NCI-H2029 (cell line): ENCODE results near the gene EVI2B.
"Not testable (repeated sequence)": the region's sequence is repeated elsewhere in the genome, so short reads cannot be mapped to it uniquely, and the experiment has no call there.

Experiments
- DNase-seq: peaks from one replicate; lab custom pipeline; 2025; lab: John Stamatoyannopoulos, UW

Gene EVI2B

DNA sequence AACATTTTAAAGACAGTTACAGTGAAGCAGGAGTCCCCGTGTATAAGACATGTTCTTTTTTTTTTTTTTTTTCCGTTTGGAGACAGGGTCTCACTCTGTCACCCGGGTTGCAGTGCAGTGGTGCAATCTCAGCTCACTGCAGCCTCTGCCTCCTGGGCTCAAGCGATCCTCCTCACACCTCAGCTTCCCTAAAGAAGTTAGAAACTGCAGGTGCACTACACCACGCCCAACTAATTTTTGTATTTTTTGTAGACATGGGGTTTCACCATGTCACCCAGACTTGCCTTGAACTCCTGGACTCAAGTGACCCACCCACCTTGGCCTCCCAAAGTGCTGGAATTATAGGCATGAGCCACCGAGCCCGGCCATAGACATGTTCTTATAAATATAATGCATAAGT is 3.0 kb downstream of the EVI2B start:
- no peak for DNase-seq

DNA sequence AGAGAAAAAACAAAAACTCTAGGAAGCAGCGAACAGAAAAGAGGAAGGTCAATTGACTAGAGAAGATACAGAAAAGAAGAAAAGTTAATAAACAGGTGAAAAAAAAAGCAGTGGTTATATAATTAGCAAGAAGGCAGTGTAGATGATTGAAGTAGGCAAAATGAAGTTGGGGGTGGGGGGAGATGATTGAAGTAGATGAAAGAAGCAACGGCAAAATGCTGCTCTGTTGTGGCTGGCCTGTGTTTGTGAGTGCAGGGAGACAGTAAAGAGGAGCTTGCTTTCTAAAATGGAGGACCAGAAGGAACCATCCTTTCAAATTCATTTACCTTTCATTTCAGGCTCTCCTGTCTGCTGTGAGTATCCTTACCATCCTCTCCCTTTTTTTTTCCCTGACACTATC is 3.6 kb downstream of the EVI2B start:
- no peak for DNase-seq

DNA sequence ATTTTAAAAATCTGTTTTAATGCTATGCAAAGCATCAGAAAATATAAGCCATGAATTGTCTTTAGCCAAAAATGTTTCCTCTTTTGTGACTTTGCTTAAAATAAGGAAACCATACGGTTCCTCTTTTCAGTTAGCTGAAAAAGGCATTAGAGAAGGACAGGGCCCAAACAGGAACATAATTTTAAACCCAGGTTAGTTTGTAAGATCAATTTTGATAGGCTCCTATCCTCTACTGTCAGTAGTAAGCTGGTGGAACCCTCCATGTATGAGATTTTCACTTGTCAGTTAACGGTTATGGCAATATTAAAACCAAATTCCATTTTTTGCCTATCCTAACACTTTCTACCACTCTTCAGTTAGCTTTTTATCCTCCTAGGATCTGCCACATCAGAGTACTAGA is 4.3 kb downstream of the EVI2B start:
- no peak for DNase-seq

DNA sequence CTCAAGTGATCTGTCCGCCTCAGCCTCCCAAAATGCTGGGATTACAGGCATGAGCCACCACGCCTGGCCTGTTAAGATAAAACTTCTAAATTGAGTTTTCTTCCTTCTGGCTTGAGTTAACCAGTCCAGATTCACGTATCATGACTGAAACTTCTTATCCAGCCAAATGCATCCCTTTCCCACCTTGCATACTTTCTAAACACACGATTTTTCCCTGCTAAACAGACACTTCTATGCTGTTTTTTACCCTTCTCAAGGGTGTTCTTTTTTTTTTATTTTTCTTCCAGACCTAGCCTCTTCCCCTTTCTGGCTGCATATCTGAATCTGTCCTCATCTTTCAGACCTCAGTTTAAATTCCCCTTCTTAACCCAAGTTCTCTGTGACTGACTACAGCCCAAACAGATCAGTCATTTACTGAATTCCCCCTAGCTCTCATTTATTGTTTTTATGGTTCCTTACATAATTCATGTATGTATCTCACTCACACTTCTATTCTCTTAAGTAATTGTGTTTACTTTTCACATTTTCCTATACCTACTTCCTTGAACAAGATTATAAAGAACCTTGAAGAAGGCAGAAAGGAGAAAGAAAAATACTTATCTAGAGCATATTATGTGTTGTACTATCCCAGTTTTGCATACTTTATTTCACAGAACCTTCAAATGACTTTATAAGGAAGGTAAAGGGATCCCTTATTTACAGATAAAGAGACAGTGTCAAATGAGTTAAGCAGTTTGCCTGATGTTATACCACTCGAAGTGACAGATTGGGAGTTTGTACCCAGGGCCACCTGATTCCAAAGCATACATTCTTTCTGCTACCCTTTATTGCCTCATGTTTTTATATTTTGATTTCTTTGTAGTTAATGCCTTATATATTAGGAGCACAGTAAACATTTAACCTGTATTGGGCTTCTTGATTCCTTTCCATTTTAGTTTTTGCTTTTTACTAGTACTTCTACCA is 5.2 kb downstream of the EVI2B start:
- DNase-seq, result no peak

DNA sequence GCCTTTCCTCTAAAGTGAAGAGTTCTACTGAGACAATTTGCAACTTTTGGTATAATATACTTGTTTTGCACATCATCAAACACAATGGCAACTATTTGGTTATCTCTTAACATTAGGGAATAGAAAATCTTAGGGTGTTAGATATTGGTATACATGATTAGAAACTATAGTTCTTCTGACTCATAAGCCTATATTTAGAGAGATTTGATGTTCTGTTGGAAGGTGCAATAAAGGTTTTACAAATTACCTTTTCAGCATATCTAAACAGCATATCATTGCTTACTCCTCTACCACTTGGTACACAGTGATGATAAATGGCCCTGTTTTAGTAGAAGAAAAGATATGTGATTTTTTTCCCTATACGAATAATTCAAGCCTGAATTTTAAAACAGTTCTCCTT is 6.2 kb downstream of the EVI2B start:
- DNase-seq, result no peak

DNA sequence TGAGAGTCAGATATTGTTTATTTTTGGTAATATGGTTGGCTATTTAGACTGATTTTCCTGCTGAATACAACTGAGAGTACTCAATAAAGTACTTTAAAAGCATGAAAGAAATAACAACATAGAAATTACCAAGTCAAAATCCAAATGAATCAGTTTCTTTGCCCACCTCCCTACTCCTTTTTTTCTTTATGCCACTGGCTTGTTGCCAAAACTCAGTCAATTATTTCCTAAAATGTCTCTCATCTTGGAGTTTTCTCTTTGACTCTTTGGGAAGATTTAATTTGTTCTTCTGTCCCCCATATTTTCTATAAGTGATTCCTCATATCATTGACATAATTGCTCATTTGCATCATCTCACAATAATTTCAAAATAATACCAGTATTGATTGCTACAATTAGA is 14.2 kb downstream of the EVI2B start:
- DNase-seq, result no peak

DNA sequence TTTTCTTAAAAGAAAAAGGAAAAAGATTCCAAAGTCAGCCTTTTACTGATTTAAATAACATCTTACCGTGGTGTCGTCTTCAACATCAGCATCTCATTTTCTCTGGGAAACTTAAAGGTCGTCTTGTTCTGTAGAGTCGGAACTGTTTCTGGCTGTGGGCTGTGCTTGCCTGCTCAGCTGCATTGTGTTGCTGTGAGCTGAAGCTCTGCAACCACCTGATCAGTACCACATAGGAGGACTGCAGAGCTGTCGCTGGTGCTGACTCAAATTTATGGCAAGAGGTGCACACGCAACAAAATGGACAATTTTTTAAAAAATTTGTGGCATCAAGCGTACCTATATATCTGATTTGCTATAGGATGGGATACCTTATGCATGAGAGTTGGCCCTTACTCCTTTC is 16.8 kb downstream of the EVI2B start, which contains the start of gene OMG:
Gene OMG (minus strand): TSS at position 150 of the 400 bp plus-strand sequence. CDS start 908 bp downstream, outside the sequence.
- DNase-seq, result no peak

DNA sequence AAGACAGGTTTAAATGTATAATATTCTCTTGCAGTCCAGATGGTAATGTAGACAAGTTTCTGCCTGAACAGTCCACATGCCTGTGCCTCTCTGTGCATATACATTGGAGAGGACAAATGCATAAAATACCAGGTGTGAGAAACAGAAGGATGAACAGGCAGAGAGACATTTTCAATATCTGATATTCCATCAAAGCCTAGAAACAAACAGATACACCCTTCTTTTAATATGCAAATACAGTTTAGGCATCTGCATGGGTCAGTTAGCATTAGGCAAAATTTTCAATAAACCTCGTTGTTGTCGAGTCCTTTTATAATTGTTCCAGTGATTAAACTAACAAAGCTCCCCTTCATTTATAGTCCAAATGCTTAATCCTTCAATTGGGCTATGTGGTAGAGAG is 17.7 kb downstream of the EVI2B start:
- DNase-seq, result no peak

DNA sequence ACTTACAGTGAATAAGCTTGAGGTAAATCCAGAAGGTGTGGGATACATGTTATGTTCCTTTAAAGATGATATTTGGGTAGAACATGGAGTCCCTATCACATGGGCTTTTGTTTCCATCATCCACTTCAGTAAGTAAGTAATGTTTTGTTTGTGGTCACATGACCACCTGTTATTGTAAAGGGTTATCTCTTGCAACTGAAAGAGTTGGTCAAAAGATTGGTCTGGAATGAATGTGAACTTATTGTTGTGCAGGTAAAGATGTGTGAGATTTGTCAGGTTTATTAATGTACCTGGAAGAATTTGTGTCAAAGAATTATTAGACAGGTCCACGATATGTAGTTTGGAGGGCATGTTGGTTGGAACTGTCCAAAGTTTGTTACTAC is 18.4 kb downstream of the EVI2B start:
- no peak for DNase-seq

DNA sequence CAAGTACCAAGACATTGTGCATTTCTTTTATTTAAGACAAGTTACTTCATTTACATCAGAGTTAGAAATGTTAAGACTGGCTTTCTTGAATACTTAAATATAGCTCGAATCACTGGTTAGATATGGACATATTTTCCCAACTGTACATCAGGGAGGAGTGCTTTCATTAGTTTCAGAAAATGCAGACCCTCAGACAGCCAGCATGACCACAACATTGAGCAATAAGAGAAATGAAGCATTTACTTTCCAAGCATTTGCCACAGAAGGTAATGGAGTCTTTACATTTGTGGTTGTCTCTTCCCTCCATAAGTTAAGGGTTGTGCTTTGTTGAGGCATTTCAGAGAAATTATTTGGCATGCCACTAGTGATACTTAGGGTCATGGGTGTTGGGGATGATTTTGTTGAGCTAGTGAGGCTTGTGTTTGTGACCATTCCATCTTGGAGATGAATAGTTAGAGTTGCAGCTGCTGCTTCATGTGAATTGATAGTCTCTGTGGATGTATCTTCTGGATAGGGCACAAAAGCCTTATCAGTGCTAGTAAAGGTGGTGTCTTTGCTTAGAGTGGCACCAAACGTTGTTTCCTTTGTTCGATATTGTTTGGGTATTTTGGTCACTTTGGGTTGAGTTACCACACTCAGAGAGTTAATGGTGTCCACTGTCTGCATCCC is 18.9 kb downstream of the EVI2B start:
- no peak for DNase-seq

DNA sequence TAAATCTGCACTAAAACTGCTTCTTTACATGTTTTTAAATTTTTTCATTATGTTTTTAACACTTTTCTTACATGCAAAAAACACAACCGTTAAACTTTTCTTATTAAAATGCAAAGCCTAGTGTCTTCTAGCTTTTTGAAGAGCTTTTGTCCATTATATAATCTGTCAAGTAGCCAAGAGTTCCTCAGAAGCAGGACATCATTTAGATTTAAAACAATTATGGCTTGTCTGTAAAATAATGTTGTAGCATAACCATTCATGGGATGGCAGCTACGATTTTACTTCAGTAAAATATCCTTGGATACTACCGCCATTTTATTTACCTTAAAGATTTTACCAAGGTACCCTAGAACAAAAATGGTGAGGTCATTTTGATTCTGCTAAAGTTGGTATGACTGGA is 19.6 kb downstream of the EVI2B start:
- DNase-seq, result no peak

DNA sequence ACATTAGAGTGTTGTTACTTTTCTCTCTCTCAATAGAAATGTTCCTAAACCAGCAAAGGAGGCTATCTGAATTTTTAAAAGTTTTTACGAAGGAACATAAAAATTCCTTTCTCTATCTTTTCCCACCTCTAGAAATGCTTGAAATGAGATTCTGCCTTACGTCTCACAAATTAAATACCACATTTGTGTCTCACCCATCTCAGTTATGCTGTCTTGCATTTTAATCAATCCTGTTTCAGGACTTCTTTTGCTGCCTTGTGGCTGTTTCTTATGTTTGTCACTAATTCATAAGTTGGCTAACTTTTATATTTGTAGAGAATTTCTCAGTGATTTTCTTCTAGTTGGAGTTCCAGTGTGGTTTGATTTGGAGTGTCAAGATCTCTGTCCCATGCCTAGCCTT is 20.3 kb downstream of the EVI2B start:
- no peak for DNase-seq

DNA sequence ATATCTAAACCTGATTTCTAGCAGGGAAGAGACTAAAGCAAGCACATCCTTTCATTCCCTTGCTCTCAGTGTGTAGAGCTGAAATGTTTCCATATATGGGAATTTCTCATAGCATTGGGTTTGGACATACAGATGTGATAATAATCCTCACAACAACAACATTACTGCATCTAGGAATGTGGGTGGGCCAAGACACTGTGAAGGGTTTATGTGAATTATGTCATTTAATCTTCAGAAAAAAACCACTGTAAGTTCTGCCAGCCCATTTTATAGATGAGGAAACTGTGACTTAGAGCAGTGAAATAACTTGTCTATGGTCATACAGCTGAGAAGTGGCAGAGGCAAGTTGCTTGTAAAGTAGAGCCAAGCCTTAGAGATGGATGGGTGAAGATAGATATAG is 22.0 kb downstream of the EVI2B start:
- DNase-seq, result no peak

DNA sequence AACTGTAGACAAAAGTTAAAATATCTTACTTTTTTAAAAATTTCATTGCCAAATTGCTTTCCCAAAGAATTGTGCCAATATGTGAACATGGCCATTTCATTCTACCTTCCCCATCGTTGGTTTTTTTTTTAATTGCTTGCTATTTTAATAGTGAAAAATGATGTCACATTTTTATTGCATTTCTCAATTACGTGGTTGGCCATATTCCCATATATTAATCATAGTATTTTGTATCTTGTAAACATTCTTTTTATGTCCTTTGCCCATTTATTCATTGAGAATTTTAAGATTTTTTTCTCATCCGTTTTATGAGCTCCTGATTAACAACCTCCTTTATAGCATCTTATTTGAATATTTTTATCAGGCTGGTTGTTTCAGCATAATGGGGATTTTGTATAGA is 24.1 kb downstream of the EVI2B start:
- no peak for DNase-seq

DNA sequence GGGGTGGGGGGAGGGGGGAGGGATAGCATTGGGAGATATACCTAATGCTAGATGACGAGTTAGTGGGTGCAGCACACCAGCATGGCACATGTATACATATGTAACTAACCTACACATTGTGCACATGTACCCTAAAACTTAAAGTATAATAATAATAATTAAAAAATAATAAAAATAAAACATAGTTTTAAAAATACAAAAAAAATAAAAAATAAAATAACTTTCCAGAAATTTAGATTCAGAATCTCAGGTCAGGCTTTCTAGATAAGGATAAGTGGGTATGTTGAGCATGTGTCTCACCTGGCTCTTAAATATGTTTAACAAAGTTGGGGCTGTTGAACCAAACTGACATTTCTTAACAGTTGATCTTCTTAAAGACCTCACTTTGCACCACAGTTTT is 25.9 kb downstream of the EVI2B start:
- DNase-seq, result not testable (repeated sequence)

DNA sequence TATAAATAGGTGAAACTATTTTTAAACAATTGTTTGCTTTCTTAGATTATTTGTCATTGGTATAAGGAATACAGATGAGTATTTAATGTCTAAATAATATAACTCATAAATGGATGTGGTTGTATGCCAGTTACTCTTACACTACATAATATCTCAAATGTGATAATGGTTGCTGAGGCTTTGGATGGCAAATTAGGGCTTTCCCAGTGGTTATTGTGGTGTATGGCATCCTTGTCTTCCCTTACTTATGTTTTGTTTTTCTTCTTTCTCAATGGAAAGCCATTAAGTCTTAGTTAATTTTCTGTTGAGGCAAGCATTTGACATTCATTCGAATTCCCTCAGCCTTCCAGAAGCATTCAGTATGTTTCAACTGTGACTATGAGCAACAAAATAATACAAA is 27.3 kb downstream of the EVI2B start:
- DNase-seq, result no peak

DNA sequence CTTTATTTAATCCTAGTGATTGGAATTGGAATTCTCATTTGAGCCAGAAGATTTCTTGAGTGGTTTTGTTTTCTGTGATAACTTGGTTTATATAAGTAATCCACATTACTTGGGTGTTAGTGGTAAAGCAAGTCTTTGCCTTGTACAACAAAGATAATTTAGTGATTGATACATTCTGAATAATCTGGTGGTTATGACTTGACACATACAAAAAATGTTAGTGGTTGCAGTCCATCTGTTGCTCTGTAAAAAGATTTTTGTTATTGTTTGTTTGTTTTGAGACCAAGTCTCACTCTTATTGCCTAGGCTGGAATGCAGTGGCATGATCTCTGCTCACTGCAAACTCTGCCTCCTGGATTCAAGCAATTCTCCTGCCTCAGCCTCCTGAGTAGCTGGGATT is 30.0 kb downstream of the EVI2B start:
- no peak for DNase-seq

DNA sequence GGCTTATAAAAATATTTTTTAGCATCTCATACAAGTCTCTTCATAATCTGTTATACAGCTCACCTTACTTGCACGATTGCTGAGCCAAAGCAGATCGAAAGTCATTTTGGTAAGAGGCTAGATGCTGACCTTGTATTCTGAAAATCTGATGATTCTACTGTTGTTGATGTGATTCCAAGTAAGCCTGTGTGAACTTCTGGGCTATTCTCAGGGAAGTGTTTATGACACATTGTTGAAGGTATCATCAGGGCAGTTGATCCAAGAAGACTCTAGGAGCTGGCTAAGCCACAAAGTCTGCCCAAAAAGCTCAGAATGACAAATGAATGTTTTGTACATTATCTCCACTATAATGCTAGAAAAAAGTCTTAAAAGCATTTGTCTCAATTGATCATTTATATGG is 32.8 kb downstream of the EVI2B start:
- DNase-seq, result no peak

DNA sequence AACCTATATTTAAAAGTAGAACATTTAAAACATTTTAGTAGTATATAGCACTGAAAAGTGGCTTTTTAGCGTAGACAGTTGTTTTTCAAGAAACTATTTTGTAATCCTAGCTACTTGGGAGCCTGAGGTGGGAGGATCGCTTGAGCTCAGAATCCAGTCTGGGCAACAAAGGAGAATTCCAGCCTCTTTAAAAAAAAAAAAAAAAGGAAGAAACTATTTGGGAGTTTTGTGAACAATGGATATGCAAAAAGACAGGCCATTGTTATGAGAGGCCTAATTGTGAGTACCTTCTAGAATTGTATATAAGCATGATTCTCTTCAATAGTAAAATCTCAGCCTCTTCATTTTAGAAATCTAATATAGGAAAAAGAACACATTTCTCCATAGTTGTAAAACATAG is 34.5 kb downstream of the EVI2B start:
- DNase-seq, result no peak

DNA sequence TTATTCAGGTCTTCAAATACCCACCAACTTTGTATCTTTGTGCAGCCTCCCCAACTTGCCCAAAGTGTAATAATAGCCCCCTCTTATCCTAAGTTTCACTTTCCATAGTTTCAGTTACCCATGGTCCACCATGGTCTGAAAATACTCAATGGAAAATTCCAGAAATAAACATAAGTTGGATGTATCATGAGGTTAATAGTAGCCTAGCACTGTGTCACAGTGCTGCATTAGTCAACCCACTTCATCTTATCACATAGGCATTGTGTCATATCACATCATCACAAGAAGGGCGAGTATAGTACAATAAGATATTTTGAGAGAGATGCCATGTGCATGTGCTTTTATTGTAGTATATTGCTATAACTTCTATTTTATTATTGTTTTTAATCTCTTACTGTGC is 38.7 kb downstream of the EVI2B start:
- no peak for DNase-seq

DNA sequence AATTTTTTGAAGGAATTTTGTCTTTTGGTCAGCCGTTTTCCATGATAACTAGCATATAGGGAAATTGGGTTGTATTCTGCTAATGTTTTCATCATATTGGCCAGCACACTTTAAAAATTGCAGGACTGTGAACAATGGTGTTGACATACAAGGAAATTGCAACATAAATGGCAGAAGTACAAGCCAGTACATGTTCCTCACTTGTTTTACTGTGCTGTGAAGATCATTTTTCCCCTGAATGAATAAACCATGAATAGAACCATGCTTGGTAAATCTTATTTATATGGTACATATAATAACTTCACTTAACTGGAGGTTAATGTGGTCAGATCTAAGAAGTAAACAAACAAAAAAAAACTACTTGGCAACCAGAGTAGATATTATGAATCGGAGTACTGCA is 39.6 kb downstream of the EVI2B start:
- DNase-seq, result no peak

DNA sequence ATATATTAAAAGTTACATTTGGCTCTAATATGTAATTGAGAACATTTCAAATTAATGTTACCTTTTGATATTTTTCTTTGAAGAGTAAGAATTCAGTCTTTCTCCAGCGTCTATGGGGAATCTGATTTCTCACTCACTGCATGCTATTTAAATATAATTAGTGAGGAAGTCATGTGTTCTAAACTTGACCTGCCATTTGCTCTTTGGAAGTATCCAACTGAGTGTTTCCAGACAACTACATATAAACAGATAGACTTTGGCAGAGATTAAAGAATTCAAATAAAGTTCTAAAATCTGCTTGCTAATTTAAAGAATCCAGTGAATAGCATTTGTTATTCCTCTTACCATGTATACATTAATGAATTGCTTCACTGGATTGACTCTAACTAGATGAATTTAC is 40.3 kb downstream of the EVI2B start:
- DNase-seq, result no peak

DNA sequence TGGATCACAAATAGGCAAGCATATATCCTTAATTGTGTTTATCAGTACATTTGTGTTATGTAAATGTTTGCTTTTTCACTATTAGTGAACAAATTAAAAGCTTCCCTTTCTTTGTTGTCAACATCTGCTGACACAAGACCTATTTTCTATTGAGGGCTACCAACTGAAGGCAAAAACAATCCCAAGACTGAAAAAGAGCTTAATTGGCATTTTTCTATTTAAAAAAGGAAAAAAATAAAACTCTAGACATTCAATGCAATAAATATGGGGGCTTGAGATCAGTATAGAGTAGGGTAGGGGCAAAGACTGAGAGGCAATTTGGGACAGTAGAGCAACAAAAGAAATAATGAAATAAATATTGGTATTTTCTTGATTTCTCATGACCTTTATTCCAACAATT is 41.1 kb downstream of the EVI2B start:
- DNase-seq, result no peak

DNA sequence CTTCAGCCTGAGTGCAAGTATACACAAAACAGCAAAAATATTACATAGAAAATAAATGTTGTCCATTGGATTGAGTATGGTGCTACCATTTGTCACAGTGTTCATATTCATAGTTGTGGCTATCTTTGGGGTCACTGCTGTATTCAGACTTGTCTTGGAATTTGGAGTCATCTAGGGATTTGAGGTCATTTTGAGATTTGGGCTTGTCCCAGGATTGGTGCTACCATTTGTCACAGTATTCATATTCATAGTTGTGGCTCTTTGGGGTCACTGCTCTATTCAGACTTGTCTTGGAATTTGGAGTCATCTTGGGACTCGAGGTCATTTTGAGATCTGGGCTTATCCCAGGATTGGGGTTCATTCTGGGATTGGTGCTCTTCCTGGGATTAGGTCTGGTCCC is 41.6 kb downstream of the EVI2B start:
- no peak for DNase-seq
